ENCODE data around the gene NAA30.
A peak's percentile ranks its signal among the peaks of the same experiment; 100 is the strongest.
"Not testable (repeated sequence)": the region's sequence is repeated elsewhere in the genome, so short reads cannot be mapped to it uniquely, and the experiment has no call there.

NAA30 gene

GRCh38 chr14:57390037-57390805 is at the start of gene NAA30:
Gene NAA30 (plus strand): TSS chr14:57390586. CDS start chr14:57390958, 372 bp downstream.
- DNase-seq (ENCODE audit: low spot score) (peak; percentile 99), FAIRE-seq (peak; percentile 99)

DNA sequence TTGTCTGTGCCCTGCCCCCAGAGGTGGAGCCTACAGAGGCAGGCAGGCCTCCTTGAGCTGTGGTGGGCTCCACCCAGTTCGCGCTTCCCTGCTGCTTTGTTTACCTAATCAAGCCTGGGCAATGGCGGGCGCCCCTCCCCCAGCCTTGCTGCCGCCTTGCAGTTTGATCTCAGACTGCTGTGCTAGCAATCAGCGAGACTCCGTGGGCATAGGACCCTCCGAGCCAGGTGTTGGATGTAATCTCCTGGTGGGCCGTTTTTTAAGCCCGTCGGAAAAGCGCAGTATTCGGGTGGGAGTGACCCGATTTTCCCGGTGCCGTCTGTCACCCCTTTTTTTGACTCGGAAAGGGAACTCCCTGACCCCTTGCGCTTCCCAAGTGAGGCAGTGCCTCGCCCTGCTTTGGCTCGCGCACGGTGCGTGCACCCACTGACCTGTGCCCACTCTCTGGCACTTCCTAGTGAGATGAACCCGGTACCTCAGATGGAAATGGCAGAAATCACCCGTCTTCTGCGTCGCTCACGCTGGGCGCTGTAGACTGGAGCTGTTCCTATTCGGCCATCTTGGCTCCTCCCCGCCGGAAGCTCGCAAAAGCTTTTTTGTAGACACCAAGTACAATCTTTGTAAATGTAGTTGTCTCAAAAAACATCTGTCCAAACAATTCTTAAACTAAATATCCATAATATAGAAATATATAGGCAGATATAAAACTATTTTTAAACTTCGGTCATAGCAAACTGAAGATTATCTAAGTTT is 46.7 kb upstream of the NAA30 start:
- not testable (repeated sequence) for FAIRE-seq; DNase-seq (ENCODE audit: low spot score)

DNA sequence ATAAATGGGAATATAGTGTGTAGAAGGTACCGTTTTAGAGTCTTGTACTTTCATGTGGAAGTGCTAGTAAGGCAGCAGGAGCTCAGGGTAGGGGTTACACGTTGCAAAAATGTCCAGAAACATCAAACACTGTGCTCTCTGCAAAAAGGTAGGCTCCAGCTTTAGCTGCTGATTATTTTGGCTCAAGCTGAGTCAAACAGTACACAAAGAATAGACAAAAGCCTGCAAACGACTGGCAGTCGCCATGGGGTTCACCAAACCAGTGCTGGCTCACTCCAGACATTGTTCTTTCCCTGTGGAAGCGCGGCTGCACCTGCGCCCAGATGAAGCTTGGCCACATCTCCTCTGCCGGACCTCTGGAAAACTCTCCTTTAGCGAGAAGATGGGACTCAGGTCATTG is 45.3 kb upstream of the NAA30 start:
- no peak for DNase-seq (ENCODE audit: low spot score)
- no peak for FAIRE-seq

GRCh38 chr14:57346741-57347140 is 43.6 kb upstream of the NAA30 start:
- no peak for DNase-seq (ENCODE audit: low spot score)
- FAIRE-seq: peak; percentile 68

- DNase-seq (ENCODE audit: low spot score) (no peak), FAIRE-seq (peak; percentile 42)
Observed at GRCh38 chr14:57352396-57353170, 37.8 kb upstream of the NAA30 start.

DNA sequence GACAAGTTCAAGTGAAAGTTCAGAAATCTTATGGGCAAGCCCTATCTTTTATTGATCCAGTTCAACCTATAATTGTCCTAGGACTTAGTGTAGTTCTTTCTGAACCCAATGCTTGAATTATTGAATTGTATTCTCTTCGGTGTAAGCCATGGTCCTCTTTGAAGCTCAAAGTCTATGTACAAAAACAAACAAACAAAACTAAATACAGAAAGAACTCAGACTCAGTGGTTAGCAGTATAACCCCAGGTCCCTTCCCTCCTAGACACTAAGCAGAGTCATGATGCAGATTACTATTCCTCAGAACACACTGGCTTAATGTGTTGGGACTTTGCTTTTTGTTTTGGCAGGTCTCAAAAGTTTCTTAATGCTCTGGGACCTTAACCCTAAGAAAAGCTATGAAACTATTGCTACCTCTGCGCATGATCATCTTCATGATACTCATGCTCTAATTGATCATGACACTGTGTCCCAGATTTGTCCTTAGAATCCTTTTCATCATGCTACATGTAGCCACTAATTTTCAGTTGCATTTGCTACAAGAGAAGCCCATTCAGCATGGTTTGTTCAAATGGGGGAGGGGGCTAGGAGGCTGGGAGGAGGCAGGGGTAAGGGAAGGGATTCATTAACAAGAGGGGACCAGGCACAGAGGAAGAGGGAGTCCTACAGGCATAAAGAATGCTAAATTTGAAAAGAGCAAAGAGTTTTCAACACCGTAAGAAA is 35.1 kb upstream of the NAA30 start:
- FAIRE-seq (no peak), DNase-seq (ENCODE audit: low spot score) (no peak)

DNA sequence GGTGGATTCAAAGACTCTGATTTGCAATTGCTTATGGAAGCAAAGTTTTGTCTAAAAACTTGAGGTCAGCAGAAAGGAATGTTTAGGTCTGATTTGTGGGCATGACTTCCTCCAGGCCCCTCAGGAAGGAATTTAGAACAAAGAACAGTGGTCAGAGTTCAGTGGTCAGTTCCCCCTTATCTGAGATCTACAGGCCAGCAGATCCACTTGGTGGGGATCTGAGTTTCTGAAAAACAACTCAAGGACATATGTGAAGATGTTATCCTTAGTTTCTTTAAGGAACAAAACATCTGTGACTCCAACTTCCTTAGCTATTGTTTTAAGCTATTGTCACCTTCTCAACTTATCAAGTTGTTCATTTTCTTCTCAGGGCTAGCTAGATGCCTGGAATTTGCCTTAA is 28.0 kb upstream of the NAA30 start:
- no peak for FAIRE-seq
- DNase-seq (ENCODE audit: low spot score): no peak

- FAIRE-seq (no peak), DNase-seq (ENCODE audit: low spot score) (no peak)
Observed at GRCh38 chr14:57364659-57365450, 25.5 kb upstream of the NAA30 start.

- FAIRE-seq: peak; percentile 71
- not testable (repeated sequence) for DNase-seq (ENCODE audit: low spot score)
Observed at GRCh38 chr14:57370187-57370586, 20.2 kb upstream of the NAA30 start.

- FAIRE-seq (no peak), DNase-seq (ENCODE audit: low spot score) (no peak)
Observed at GRCh38 chr14:57371013-57371412, 19.4 kb upstream of the NAA30 start.

DNA sequence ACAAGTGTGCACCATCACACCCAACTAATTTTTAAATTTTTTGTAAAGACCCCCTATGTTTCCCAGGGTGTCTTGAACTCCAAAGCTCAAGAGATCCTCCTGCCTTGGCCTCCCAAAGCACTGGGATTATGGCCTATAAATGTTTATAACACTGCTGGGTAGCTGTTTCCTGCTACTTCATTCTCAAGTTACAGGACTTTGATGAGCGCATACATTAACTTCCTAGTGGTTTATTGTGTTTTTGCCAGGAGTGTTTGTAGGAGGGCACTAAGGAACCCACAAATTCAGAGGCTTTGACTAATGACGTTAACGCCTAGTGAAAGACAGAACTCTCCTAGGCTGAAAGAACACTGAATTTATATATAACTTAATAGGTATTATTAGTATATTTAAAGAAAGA is 15.2 kb upstream of the NAA30 start:
- no peak for DNase-seq (ENCODE audit: low spot score)
- FAIRE-seq: no peak

GRCh38 chr14:57378661-57379060 is 11.7 kb upstream of the NAA30 start:
- DNase-seq (ENCODE audit: low spot score): no peak
- FAIRE-seq: no peak

DNA sequence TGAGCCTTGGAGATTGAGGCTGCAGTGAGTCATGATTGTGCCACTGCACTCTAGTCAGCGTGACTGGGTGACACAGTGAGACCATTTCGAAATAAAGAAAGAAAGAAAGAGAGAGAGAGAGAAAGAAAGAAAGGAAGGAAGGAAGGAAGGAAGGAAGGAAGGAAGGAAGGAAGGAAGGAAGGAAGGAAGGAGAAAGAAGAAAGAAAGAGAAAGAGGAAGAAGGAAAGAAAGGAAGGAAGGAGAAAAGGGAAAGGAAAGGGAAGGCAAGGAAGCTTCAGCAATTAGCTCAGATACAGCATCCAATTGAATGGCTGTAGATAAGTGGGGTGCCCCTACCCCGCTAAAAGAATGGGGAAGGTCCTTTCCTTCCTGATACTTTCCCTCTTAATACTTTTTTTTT is 9.5 kb upstream of the NAA30 start:
- DNase-seq (ENCODE audit: low spot score) (no peak), FAIRE-seq (no peak)

- DNase-seq (ENCODE audit: low spot score): peak; percentile 56
- peak; percentile 97 for FAIRE-seq
Observed at GRCh38 chr14:57382283-57382682, 8.1 kb upstream of the NAA30 start.

DNA sequence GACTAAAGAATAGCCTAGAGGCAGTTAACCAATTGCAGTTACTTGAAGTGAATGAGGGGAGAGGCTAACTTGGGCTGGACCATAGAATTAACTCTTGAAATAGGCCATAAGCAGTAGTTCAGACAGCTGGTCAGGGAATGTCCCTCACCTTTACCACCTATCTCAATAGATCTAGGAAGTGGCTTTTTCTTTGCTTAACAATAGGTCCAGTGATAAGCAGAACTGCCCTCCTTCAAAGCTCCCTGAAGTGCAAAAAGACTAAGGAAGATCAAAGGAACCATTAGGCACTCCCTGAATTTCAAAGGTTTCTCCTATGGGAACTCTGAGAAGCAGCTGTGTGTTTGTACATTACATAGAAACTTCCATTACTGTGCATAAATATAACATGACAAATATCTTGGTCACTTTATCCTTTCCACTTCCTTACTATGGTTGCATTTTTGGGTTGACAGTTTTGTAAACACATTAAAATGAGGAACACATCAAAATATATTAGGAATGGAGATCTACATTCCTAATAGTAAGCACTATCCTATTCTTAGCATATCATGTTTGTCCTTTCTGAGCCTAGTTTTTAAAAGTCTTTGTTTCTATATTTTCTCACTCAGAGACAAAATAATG is 7.2 kb upstream of the NAA30 start:
- FAIRE-seq: peak; percentile 23
- DNase-seq (ENCODE audit: low spot score): no peak

GRCh38 chr14:57388067-57388466 is 2.3 kb upstream of the NAA30 start:
- DNase-seq (ENCODE audit: low spot score) (no peak), FAIRE-seq (no peak)

- FAIRE-seq (peak; percentile 37), DNase-seq (ENCODE audit: low spot score) (no peak)
Observed at GRCh38 chr14:57389646-57390036, 745 bp upstream of the NAA30 start.

- DNase-seq (ENCODE audit: low spot score): peak; percentile 61
- peak; percentile 77 for FAIRE-seq
Observed at GRCh38 chr14:57390806-57391516, 575 bp downstream of the NAA30 start.

DNA sequence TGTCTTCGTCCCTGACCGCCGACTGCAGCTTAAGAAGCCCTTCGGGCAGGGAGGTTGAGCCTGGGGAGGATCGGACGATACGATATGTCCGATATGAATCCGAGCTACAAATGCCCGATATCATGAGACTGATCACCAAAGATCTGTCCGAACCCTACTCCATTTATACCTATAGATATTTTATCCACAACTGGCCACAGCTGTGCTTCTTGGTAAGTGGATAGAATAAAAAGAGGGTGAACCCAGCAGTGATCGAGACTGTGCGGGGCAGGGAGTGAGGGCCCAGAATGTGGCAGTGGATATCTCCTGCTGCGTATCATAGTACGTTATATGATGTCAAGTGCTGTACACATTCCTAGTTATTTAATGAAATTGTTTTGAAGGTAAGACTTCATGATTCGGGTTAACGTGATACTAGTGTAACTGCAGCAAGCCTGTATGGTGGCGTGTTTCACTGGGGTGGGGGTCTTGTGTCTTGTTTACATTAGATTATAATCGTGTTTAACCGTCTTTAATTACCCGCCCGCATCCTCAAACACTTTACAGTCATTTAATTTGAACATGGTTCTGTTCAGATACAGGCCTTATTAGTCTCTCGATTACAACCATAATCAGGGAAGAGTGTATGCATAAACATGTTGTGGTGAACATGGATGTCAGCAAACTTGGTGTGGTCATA is 1.3 kb downstream of the NAA30 start:
- FAIRE-seq (peak; percentile 72), DNase-seq (ENCODE audit: low spot score) (peak; percentile 11)

Data from urothelium cell line (cell line).